MM.1S (cell line): Measurements from ENCODE around the gene SIL1.

Experiments
- DNase-seq: peaks from one replicate; pipeline ENCODE4 v3.0.0-alpha.2; 2015
- H2AFZ ChIP-seq: fragments of 300-600 bp; sonication (generic); 2 replicates; pipeline ENCODE4 v1.6.0; 2016; ENCODE audit warnings: antibody characterized with exemption, low read length
- H3F3A ChIP-seq: fragments of 300-600 bp; sonication (generic); 2 replicates; pipeline ENCODE4 v1.6.1; 2016; ENCODE audit warnings: mild to moderate bottlenecking, antibody characterized with exemption, low read length, moderate library complexity, mixed read lengths; ENCODE audit not compliant: insufficient read depth
- H3K27ac ChIP-seq: fragments of 300-600 bp; sonication (generic); 2 replicates; pipeline ENCODE4 v1.5.1; 2016; ENCODE audit warnings: mild to moderate bottlenecking, low read length
- H3K27me3 ChIP-seq: fragments of 300-600 bp; sonication (generic); replicated peaks from 2 replicates; pipeline ENCODE4 v1.6.0; 2016; ENCODE audit warnings: low read length; ENCODE audit not compliant: insufficient read depth
- H3K36me3 ChIP-seq: fragments of 300-600 bp; sonication (generic); replicated peaks from 2 replicates; pipeline ENCODE4 v1.6.1; 2016; ENCODE audit warnings: mild to moderate bottlenecking, low read length, mixed read lengths; ENCODE audit not compliant: insufficient read depth
- H3K4me1 ChIP-seq: fragments of 300-600 bp; sonication (generic); 2 replicates; pipeline ENCODE4 v1.6.1; 2016; ENCODE audit warnings: low read length, mixed read lengths
- H3K4me2 ChIP-seq: fragments of 300-600 bp; sonication (generic); 2 replicates; pipeline ENCODE4 v1.6.0; 2016; ENCODE audit warnings: low read depth, low read length
- H3K4me3 ChIP-seq: fragments of 300-600 bp; sonication (generic); 2 replicates; pipeline ENCODE4 v1.5.1; 2016; ENCODE audit warnings: low read length, mixed read lengths
- H3K79me2 ChIP-seq: fragments of 300-600 bp; sonication (generic); 2 replicates; pipeline ENCODE4 v1.6.1; 2016; ENCODE audit warnings: mixed run types, low read length, mixed read lengths
- H3K9ac ChIP-seq: fragments of 300-600 bp; sonication (generic); 2 replicates; pipeline ENCODE4 v1.6.1; 2016; ENCODE audit warnings: low read length, mixed read lengths
- H3K9me2 ChIP-seq: fragments of 300-600 bp; sonication (generic); replicated peaks from 2 replicates; pipeline ENCODE4 v1.6.1; 2016; ENCODE audit warnings: mild to moderate bottlenecking, low read length, mixed read lengths; ENCODE audit not compliant: insufficient read depth
- H3K9me3 ChIP-seq: fragments of 300-600 bp; sonication (generic); replicated peaks from 2 replicates; pipeline ENCODE4 v1.6.1; 2016; ENCODE audit warnings: mild to moderate bottlenecking, low read length, mixed read lengths; ENCODE audit not compliant: insufficient read depth
- H4K20me1 ChIP-seq: fragments of 300-600 bp; sonication (generic); 2 replicates; pipeline ENCODE4 v1.6.1; 2016; ENCODE audit warnings: mild to moderate bottlenecking, low read length, moderate library complexity, mixed read lengths; ENCODE audit not compliant: insufficient read depth
- CTCF ChIP-seq: fragments of 300-600 bp; sonication (generic); IDR thresholded peaks from 2 replicates; pipeline ENCODE4 v1.5.1; 2016; ENCODE audit warnings: antibody characterized with exemption, low read length, mixed read lengths
- EZH2 ChIP-seq: fragments of 300-600 bp; sonication (generic); optimal IDR thresholded peaks from 2 replicates; pipeline ENCODE3; 2017; ENCODE audit warnings: low read depth, mild to moderate bottlenecking, antibody characterized with exemption, low read length, mixed read lengths
- EZH2phosphoT487 ChIP-seq: fragments of 300-600 bp; sonication (generic); IDR thresholded peaks from 2 replicates; pipeline ENCODE4 v1.6.1; 2018; ENCODE audit warnings: antibody characterized with exemption, low read length

Gene SIL1

GRCh38 chr5:139064613-139065012, 133.6 kb downstream of the SIL1 start:
- H3K4me3 ChIP-seq, result no peak overlapping the region
- no peaks in the 10 kb centered on the region for H4K20me1 ChIP-seq
- H3K9me2 ChIP-seq, result no peaks in the 10 kb centered on the region
- no peak overlapping the region for H3K27ac ChIP-seq
- DNase-seq, result no peak
- H3K36me3 ChIP-seq, result no peaks in the 10 kb centered on the region
- H3K4me1 ChIP-seq, result no peaks in the 10 kb centered on the region
- H3K9me3 ChIP-seq, result no peaks in the 10 kb centered on the region
- H3K9ac ChIP-seq, result no peak overlapping the region
- no peaks in the 10 kb centered on the region for H3F3A ChIP-seq
- no peaks in the 10 kb centered on the region for H3K27me3 ChIP-seq
- no peak overlapping the region for H2AFZ ChIP-seq
- TF ChIP-seq EZH2phosphoT487, result no peak
- no peaks in the 10 kb centered on the region for H3K79me2 ChIP-seq
- no peak overlapping the region for H3K4me2 ChIP-seq

GRCh38 chr5:139063664-139064054, 134.5 kb downstream of the SIL1 start:
- Histone ChIP-seq H3K36me3 (no peaks in the 10 kb centered on the region), H3K79me2 (no peaks in the 10 kb centered on the region), H3K9me3 (no peaks in the 10 kb centered on the region), H2AFZ (no peak overlapping the region), H3K27me3 (no peaks in the 10 kb centered on the region), H3K4me2 (no peak overlapping the region), H4K20me1 (no peaks in the 10 kb centered on the region), H3K9ac (no peak overlapping the region), H3K4me3 (no peak overlapping the region), H3K4me1 (no peaks in the 10 kb centered on the region), H3K9me2 (no peaks in the 10 kb centered on the region), H3K27ac (no peak overlapping the region), H3F3A (no peaks in the 10 kb centered on the region)
- DNase-seq, result no peak
- TF ChIP-seq EZH2 (no peak), EZH2phosphoT487 (no peak), CTCF (no peak)

DNA sequence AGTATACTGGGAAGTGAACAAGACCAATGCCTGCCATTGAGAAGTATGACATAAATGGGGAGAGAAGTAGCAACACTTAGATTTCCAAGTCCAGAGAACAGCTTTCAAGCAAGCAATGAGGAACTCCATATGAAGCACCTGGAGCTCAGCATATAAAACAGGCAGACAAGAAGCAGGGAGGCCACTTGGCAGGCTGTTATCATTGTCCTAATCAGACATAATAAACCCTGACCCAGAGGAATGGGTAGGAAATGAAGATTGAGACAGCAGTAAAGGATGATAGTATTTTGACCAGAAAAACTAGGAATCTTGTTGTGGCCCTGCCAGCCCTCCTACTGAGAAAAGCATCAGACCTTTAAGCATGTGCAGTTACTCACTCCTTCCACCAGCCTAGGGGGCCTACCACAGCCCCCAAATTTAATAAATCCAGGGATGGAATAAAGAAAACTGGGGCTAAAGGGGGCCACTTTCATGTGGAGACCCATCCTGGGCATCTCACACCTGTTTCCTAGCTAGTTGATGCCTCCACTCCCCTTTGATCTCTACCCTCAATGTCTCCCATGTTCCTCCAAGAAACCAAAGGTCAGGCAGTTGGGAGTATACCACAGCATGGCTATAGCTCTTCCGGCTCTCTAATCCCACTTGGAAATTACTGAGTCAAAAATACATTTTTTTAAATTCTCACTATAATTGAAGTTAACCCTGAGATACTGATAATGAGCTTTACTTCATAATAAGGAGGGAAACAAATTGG, 135.1 kb downstream of the SIL1 start:
- DNase-seq, result no peak
- Histone ChIP-seq H3K27ac (no peak overlapping the region), H3F3A (no peaks in the 10 kb centered on the region), H2AFZ (no peak overlapping the region), H3K9me3 (no peaks in the 10 kb centered on the region), H3K9ac (no peak overlapping the region), H3K4me2 (no peak overlapping the region), H3K79me2 (no peaks in the 10 kb centered on the region), H3K4me1 (no peaks in the 10 kb centered on the region), H3K4me3 (no peak overlapping the region), H3K9me2 (no peaks in the 10 kb centered on the region), H3K36me3 (no peaks in the 10 kb centered on the region), H3K27me3 (no peaks in the 10 kb centered on the region), H4K20me1 (no peaks in the 10 kb centered on the region)
- no peak for TF ChIP-seq CTCF
- no peak for TF ChIP-seq EZH2phosphoT487
- no peak for TF ChIP-seq EZH2

DNA sequence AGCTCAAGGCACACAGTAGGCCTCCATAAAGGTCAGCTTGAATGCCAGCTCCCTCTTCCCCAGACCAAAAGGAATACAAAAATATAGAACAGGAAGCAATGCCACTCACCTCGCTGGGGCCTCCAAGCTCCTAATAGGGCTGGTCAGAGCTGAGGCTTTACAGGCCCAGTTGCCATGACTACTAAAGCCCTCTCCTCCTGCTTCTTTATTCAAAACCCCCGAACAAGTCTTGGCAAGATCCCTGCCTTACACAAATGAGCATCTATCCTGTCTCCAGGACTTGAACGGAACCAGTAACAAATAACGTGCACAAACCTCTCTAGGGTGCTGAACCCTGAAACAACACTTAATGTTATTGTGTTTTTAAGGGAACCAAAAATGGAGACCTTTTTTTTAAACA, 136.3 kb downstream of the SIL1 start:
- no peak overlapping the region for H3K4me3 ChIP-seq
- no peaks in the 10 kb centered on the region for H3K79me2 ChIP-seq
- H3K9me3 ChIP-seq, result no peaks in the 10 kb centered on the region
- DNase-seq, result no peak
- H3K9ac ChIP-seq, result no peak overlapping the region
- H3K27ac ChIP-seq, result no peak overlapping the region
- no peak overlapping the region for H2AFZ ChIP-seq
- no peaks in the 10 kb centered on the region for H3K27me3 ChIP-seq
- H3F3A ChIP-seq, result no peaks in the 10 kb centered on the region
- TF ChIP-seq CTCF (no peak), EZH2phosphoT487 (no peak), EZH2 (no peak)
- no peaks in the 10 kb centered on the region for H3K4me1 ChIP-seq
- no peaks in the 10 kb centered on the region for H4K20me1 ChIP-seq
- no peaks in the 10 kb centered on the region for H3K9me2 ChIP-seq
- H3K36me3 ChIP-seq, result no peaks in the 10 kb centered on the region
- H3K4me2 ChIP-seq, result no peak overlapping the region
